Astrocyte (in vitro differentiated cells and primary cell): ENCODE data around the gene HAUS8. TPM values are rescaled to one million over a fixed set of nuclear protein-coding genes. Genes with fewer than 3 reads are reported as not detected.
A peak's percentile ranks its signal among the peaks of the same experiment; 100 is the strongest.

Experiments
- DNase-seq: peaks from one replicate; pipeline ENCODE4 v3.0.0-alpha.2; 2010; ENCODE audit warnings: low read depth
- FAIRE-seq: peaks from 2 replicates; lab custom pipeline; 2011; peaks lifted over from hg19 to GRCh38; lab: Jason Lieb, UNC
- H2AFZ ChIP-seq: 2 replicates; pipeline ENCODE4 v1.6.0; 2012; ENCODE audit warnings: low read depth, low read length, inconsistent platforms
- H3K27ac ChIP-seq: 2 replicates; pipeline ENCODE4 v1.5.1; 2011; ENCODE audit warnings: low read depth, low read length, inconsistent platforms
- H3K27me3 ChIP-seq: 2 replicates; pipeline ENCODE4 v1.6.0; 2011; ENCODE audit warnings: low read length, inconsistent platforms; ENCODE audit not compliant: insufficient read depth
- H3K36me3 ChIP-seq: 2 replicates; pipeline ENCODE4 v1.5.1; 2011; ENCODE audit warnings: low read length, inconsistent platforms; ENCODE audit not compliant: insufficient read depth
- H3K4me1 ChIP-seq: 2 replicates; pipeline ENCODE4 v1.5.1; 2011; ENCODE audit warnings: low read length, inconsistent platforms; ENCODE audit not compliant: insufficient read depth
- H3K4me2 ChIP-seq: 2 replicates; pipeline ENCODE4 v1.6.0; 2012; ENCODE audit warnings: low read length, inconsistent platforms
- H3K4me3 ChIP-seq: 2 replicates; pipeline ENCODE4 v1.5.1; 2011; ENCODE audit warnings: low read depth, mild to moderate bottlenecking, low read length, inconsistent platforms; ENCODE audit not compliant: insufficient read depth
- H3K79me2 ChIP-seq: 2 replicates; pipeline ENCODE4 v1.6.0; 2012; ENCODE audit warnings: mild to moderate bottlenecking, low read length, inconsistent platforms; ENCODE audit not compliant: insufficient read depth
- H3K9ac ChIP-seq: 2 replicates; pipeline ENCODE4 v1.6.0; 2012; ENCODE audit warnings: mild to moderate bottlenecking, low read length, inconsistent platforms
- H3K9me3 ChIP-seq: 2 replicates; pipeline ENCODE4 v1.5.1; 2012; ENCODE audit warnings: low read depth, mild to moderate bottlenecking, low read length, inconsistent platforms; ENCODE audit not compliant: insufficient read depth
- H4K20me1 ChIP-seq: 2 replicates; pipeline ENCODE4 v1.6.0; 2012; ENCODE audit warnings: low read length, inconsistent platforms; ENCODE audit not compliant: insufficient read depth
- H3K27ac Mint-ChIP-seq: one replicate; pipeline ENCODE4 v1.8.0; 2021; ENCODE audit warnings: mild to moderate bottlenecking, mixed read lengths; ENCODE audit not compliant: unreplicated experiment
- H3K27me3 Mint-ChIP-seq: one replicate; pipeline ENCODE4 v1.8.0; 2021; ENCODE audit warnings: low read depth, mixed read lengths; ENCODE audit not compliant: unreplicated experiment
- H3K36me3 Mint-ChIP-seq: one replicate; pipeline ENCODE4 v1.8.0; 2021; ENCODE audit warnings: low read depth, mixed read lengths; ENCODE audit not compliant: unreplicated experiment
- H3K4me1 Mint-ChIP-seq: one replicate; pipeline ENCODE4 v1.8.0; 2021; ENCODE audit warnings: low read depth, mixed read lengths; ENCODE audit not compliant: unreplicated experiment
- H3K4me3 Mint-ChIP-seq: one replicate; pipeline ENCODE4 v1.8.0; 2021; ENCODE audit warnings: mild to moderate bottlenecking, moderate library complexity, mixed read lengths; ENCODE audit not compliant: unreplicated experiment
- H3K9me3 Mint-ChIP-seq: one replicate; pipeline ENCODE4 v1.8.0; 2021; ENCODE audit warnings: mild to moderate bottlenecking, mixed read lengths; ENCODE audit not compliant: unreplicated experiment
- EZH2 ChIP-seq: IDR thresholded peaks from 2 replicates; pipeline ENCODE4 v1.6.1; 2012; ENCODE audit warnings: mild to moderate bottlenecking, low read length, inconsistent platforms; ENCODE audit not compliant: insufficient read depth
- total RNA-seq: library from RNA; stranded (reverse); gene quantifications from 2 replicates; pipeline ENCODE4 v1.2.1, GENCODE V29; 2021
- TF ChIP-seq, protein P1 (sequence below): IDR thresholded peaks from 2 replicates; pipeline ENCODE4 v1.5.1; 2011; ENCODE audit warnings: low read depth, mild to moderate bottlenecking, inconsistent platforms, low read length, moderate library complexity; ENCODE audit not compliant: insufficient read depth

HAUS8 gene
- total RNA-seq, 1 donor from 2014 or later: 5.6 TPM

DNA sequence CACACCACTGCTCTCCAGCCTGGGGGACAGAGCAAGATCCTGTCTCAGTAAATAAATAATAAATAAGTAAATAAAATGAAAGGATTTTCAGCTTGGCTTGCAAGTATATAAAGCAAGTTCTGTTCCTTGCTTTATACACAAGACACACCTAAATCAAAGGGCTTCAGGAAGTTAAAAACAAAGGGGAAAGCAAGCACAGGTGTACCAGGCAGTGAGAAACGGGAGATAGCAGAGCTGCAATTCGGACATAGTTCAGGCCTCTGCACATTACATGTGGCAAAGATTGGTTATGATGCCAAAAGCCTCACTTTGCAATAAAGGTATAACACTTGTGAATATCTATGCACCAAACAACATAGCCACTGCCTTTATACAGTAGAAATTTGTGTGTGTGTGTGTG lies 47.8 kb upstream of the HAUS8 start:
- Histone ChIP-seq H3K9ac (no peak overlapping the region), H3K4me1 (peaks cover 18% of the 10 kb centered on the region), H3K4me2 (no peak overlapping the region), H3K36me3 (peaks cover 2% of the 10 kb centered on the region), H2AFZ (no peak overlapping the region), H3K27ac (no peak overlapping the region), H3K9me3 (no peaks in the 10 kb centered on the region), H4K20me1 (peaks cover 69% of the 10 kb centered on the region), H3K4me3 (no peak overlapping the region), H3K27me3 (no peaks in the 10 kb centered on the region), H3K79me2 (peaks cover 78% of the 10 kb centered on the region)
- TF ChIP-seq, protein P1, sequence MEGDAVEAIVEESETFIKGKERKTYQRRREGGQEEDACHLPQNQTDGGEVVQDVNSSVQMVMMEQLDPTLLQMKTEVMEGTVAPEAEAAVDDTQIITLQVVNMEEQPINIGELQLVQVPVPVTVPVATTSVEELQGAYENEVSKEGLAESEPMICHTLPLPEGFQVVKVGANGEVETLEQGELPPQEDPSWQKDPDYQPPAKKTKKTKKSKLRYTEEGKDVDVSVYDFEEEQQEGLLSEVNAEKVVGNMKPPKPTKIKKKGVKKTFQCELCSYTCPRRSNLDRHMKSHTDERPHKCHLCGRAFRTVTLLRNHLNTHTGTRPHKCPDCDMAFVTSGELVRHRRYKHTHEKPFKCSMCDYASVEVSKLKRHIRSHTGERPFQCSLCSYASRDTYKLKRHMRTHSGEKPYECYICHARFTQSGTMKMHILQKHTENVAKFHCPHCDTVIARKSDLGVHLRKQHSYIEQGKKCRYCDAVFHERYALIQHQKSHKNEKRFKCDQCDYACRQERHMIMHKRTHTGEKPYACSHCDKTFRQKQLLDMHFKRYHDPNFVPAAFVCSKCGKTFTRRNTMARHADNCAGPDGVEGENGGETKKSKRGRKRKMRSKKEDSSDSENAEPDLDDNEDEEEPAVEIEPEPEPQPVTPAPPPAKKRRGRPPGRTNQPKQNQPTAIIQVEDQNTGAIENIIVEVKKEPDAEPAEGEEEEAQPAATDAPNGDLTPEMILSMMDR: no peak
- TF ChIP-seq EZH2: no peak
- no peak overlapping the region for H3K4me3 Mint-ChIP-seq
- H3K27me3 Mint-ChIP-seq: no peaks in the 10 kb centered on the region
- peaks cover 3% of the 10 kb centered on the region for H3K9me3 Mint-ChIP-seq
- H3K4me1 Mint-ChIP-seq: peaks cover 19% of the 10 kb centered on the region
- H3K27ac Mint-ChIP-seq: no peak overlapping the region
- H3K36me3 Mint-ChIP-seq: peaks cover 20% of the 10 kb centered on the region
- FAIRE-seq (no peak), DNase-seq (no peak)

DNA sequence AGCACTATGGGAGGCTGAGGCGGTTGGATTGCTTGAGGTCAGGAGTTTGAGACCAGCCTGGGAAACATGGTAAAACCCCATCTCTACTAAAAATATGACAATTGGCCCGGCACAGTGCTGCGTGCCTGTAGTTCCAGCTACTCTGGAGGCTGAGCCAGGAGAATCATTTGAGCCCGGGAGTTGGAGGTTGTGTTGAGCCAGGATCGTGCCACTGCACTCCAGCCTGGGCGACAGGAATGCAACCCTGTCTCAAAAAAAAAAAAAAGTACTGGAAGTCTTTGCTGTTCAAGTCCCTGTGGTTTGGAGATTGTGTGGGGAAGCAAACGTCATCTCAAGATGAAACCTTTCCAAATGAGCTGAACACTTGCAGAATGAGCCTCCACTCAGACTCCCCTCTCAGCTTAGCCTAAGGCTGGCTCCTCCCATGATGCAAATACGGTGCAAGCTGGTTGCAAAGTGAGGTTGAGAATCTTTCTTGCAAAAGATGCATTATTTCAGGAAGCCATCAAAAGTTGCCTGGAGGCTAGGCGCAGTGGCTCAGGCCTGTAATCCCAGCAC lies 46.6 kb upstream of the HAUS8 start:
- H3K79me2 ChIP-seq: peaks cover 84% of the 10 kb centered on the region
- H3K9me3 ChIP-seq: no peaks in the 10 kb centered on the region
- H3K27ac ChIP-seq: peak overlapping the region; percentile 19
- no peak overlapping the region for H3K4me2 ChIP-seq
- H3K4me1 ChIP-seq: peaks cover 18% of the 10 kb centered on the region
- Mint-ChIP-seq H3K9me3 (peaks cover 2% of the 10 kb centered on the region), H3K4me1 (peaks cover 15% of the 10 kb centered on the region), H3K36me3 (peaks cover 12% of the 10 kb centered on the region), H3K4me3 (no peak overlapping the region), H3K27ac (peak overlapping the region; percentile 41), H3K27me3 (no peaks in the 10 kb centered on the region)
- H3K27me3 ChIP-seq: no peaks in the 10 kb centered on the region
- FAIRE-seq: peak; percentile 69
- H4K20me1 ChIP-seq: peaks cover 78% of the 10 kb centered on the region
- no peak for TF ChIP-seq EZH2
- TF ChIP-seq, protein P1: no peak
- H2AFZ ChIP-seq: no peak overlapping the region
- no peak overlapping the region for H3K4me3 ChIP-seq
- H3K9ac ChIP-seq: no peak overlapping the region
- no peaks in the 10 kb centered on the region for H3K36me3 ChIP-seq
- peak; percentile 95 for DNase-seq

DNA sequence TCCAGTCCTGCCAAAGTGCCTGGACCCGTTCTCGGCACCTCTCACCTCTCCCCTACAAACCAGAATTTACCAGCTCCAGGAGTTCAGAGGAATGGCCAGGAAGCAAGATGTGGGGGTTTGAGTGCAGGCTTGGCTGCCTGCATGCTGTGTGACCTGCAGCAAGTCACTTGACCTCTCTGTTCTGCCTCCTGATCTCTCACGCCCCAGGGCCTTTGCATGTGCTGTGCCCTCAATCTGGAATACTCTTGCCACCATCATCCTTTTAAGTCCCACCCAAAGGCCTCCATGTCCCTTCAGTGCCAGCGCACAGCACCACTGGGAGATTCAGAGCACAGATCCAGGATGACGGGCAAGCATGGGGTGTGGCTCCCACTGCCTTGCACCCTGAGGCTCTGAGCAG lies 43.7 kb upstream of the HAUS8 start:
- Mint-ChIP-seq H3K4me3 (no peak overlapping the region), H3K36me3 (peaks cover 25% of the 10 kb centered on the region), H3K4me1 (no peaks in the 10 kb centered on the region), H3K27ac (no peak overlapping the region), H3K9me3 (peaks cover 2% of the 10 kb centered on the region), H3K27me3 (no peaks in the 10 kb centered on the region)
- Histone ChIP-seq H2AFZ (no peak overlapping the region), H3K36me3 (no peaks in the 10 kb centered on the region), H3K27ac (no peak overlapping the region), H3K4me3 (no peak overlapping the region), H3K9ac (no peak overlapping the region), H3K4me1 (peaks cover 6% of the 10 kb centered on the region), H4K20me1 (peaks cover 83% of the 10 kb centered on the region), H3K4me2 (no peak overlapping the region), H3K27me3 (no peaks in the 10 kb centered on the region), H3K9me3 (no peaks in the 10 kb centered on the region), H3K79me2 (peaks cover 95% of the 10 kb centered on the region)
- FAIRE-seq (no peak), DNase-seq (no peak)
- TF ChIP-seq, protein P1: no peak
- TF ChIP-seq EZH2: no peak
